ENCODE measurements around the gene CD82.

Gene CD82

GRCh38 chr11:44607987-44608386 is 42.5 kb downstream of the CD82 start:
- no peak for TF ChIP-seq CTCF (IDR thresholded peaks at IDR 0.05; ENCODE audit: control insufficient read depth, insufficient read depth, low read depth, low read length, missing control alignments)
- no peak for DNase-seq (ENCODE audit: low read depth)
- no peak overlapping the region for H3K4me3 ChIP-seq (ENCODE audit: control insufficient read depth, low read depth, low read length)

GRCh38 chr11:44608651-44608990 is 43.2 kb downstream of the CD82 start:
- no peak overlapping the region for H3K4me3 ChIP-seq (ENCODE audit: control insufficient read depth, low read depth, low read length)
- DNase-seq (ENCODE audit: low read depth): no peak
- TF ChIP-seq CTCF (IDR thresholded peaks at IDR 0.05; ENCODE audit: control insufficient read depth, insufficient read depth, low read depth, low read length, missing control alignments): no peak

- no peak for DNase-seq (ENCODE audit: low read depth)
- no peak for TF ChIP-seq CTCF (IDR thresholded peaks at IDR 0.05; ENCODE audit: control insufficient read depth, insufficient read depth, low read depth, low read length, missing control alignments)
- no peak overlapping the region for H3K4me3 ChIP-seq (ENCODE audit: control insufficient read depth, low read depth, low read length)
Observed at GRCh38 chr11:44608991-44609782, 43.7 kb downstream of the CD82 start.

GRCh38 chr11:44609783-44610155 is 44.3 kb downstream of the CD82 start:
- no peak for DNase-seq (ENCODE audit: low read depth)
- TF ChIP-seq CTCF (IDR thresholded peaks at IDR 0.05; ENCODE audit: control insufficient read depth, insufficient read depth, low read depth, low read length, missing control alignments): no peak
- no peak overlapping the region for H3K4me3 ChIP-seq (ENCODE audit: control insufficient read depth, low read depth, low read length)

GRCh38 chr11:44610186-44610955 is 44.9 kb downstream of the CD82 start:
- no peak for TF ChIP-seq CTCF (IDR thresholded peaks at IDR 0.05; ENCODE audit: control insufficient read depth, insufficient read depth, low read depth, low read length, missing control alignments)
- no peak for DNase-seq (ENCODE audit: low read depth)
- H3K4me3 ChIP-seq (ENCODE audit: control insufficient read depth, low read depth, low read length): no peak overlapping the region

GRCh38 chr11:44611088-44611487 is 45.6 kb downstream of the CD82 start:
- no peak overlapping the region for H3K4me3 ChIP-seq (ENCODE audit: control insufficient read depth, low read depth, low read length)
- no peak for TF ChIP-seq CTCF (IDR thresholded peaks at IDR 0.05; ENCODE audit: control insufficient read depth, insufficient read depth, low read depth, low read length, missing control alignments)
- no peak for DNase-seq (ENCODE audit: low read depth)
